ENCODE data around the gene TGM4.

DNA sequence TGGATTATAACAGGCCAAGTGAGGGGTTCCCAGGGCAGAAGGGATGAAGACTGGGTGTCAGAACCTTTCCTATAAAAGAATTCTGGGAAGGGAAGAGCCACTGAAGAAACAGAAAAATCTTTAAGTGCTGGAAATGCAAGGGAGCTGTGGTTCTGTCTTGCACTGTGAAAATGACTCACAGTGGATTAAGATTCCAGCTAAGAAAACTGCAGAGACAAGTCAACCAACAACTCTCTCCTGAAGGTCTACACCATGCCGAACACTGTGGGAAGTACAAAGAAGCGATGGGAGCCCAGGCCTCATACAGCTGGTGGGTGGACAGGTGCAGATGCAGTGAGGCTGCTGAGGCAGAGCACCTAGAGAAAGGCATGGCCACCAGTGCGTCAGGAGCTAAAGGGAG, 73.8 kb downstream of the TGM4 start:
- TF ChIP-seq CTCF (IDR thresholded peaks at IDR 0.05) (no peak), EP300 (IDR thresholded peaks at IDR 0.05) (no peak), POLR2A (IDR thresholded peaks at IDR 0.05) (no peak)

All from suprapubic skin (tissue), 3 donors.